Heart left ventricle (tissue), 16 donors: ENCODE measurements around the gene ITPK1. TPM values are rescaled to one million over a fixed set of nuclear protein-coding genes. Genes with fewer than 3 reads are reported as not detected.

Experiments used
- ATAC-seq, 4 donors: fragments of 200-7000 bp; cut with Tn5 transposase; one replicate each; pipeline ENCODE4 v1.9.1; 2020 to 2022; ENCODE audit warnings: moderate library complexity in 4 of 4, mild to moderate bottlenecking in 3 of 4, moderate number of reproducible peaks in 1 of 4
- DNase-seq, 5 donors: peaks; one replicate each; pipeline ENCODE4 v3.0.0-alpha.2; 2020
- H3K27ac ChIP-seq, 12 donors: fragments of 200-600 bp; sonication (generic) in 4 of 12; one replicate each; pipeline versions ENCODE4 v1.5.0 to v1.8.0; 2016 to 2022; ENCODE audit warnings: mild to moderate bottlenecking in 2 of 12
- H3K27me3 ChIP-seq, 9 donors: fragments of 200-600 bp; sonication (generic) in 2 of 9; one replicate each; pipeline versions ENCODE4 v1.5.1 to v1.8.0; 2016 to 2022; ENCODE audit warnings: mild to moderate bottlenecking in 3 of 9
- H3K36me3 ChIP-seq, 9 donors: fragments of 200-600 bp; sonication (generic) in 2 of 9; one replicate each; pipeline versions ENCODE4 v1.5.0 to v1.8.0; 2018 to 2022; ENCODE audit warnings: mild to moderate bottlenecking in 2 of 9
- H3K4me1 ChIP-seq, 12 donors: fragments of 200-600 bp; sonication (generic) in 4 of 12; one replicate each; pipeline versions ENCODE4 v1.5.0 to v1.8.0; 2016 to 2022; ENCODE audit warnings: mild to moderate bottlenecking in 3 of 12
- H3K4me3 ChIP-seq, 12 donors: fragments of 200-600 bp; sonication (generic) in 4 of 12; one replicate each; pipeline versions ENCODE4 v1.5.0 to v1.8.0; 2017 to 2022; ENCODE audit warnings: mild to moderate bottlenecking in 9 of 12, moderate library complexity in 4 of 12
- H3K9me3 ChIP-seq, 12 donors: fragments of 200-600 bp; sonication (generic) in 4 of 12; one replicate each; pipeline versions ENCODE4 v1.5.0 to v1.8.0; 2016 to 2022; ENCODE audit warnings: mild to moderate bottlenecking in 1 of 12
- CTCF ChIP-seq, 12 donors: fragments of 200-600 bp; sonication (generic) in 4 of 12; IDR thresholded peaks; one replicate each; pipeline versions ENCODE4 v1.5.0 to v1.8.0; 2018 to 2022; ENCODE audit warnings: antibody characterized with exemption in 12 of 12, mild to moderate bottlenecking in 5 of 12
- POLR2A ChIP-seq, 2 donors: fragments of 450-650 bp; IDR thresholded peaks; one replicate each; pipeline ENCODE4 v1.6.1; 2017; ENCODE audit warnings: antibody characterized with exemption in 2 of 2, mild to moderate bottlenecking in 2 of 2, moderate library complexity in 2 of 2
- WGBS, 4 donors: extraction: QIAGEN DNeasy Blood & Tissue Kit in 2 of 4; methylation state at CpG; one replicate each; pipeline versions ENCODE4 v1.1.5 to v1.1.7; 2013 to 2018; 5-methylcytosine and 5-hydroxymethylcytosine counted together
- intact Hi-C, 10 donors: fragments of 100-400 bp; cut with DNase I; formaldehyde crosslinking; loops; one replicate each; pipeline versions ENCODE4 v1.11.1 to v1.14.2; 2022
- polyA plus RNA-seq, 2 donors: library from polyadenylated mRNA; stranded (reverse); fragments of 200-250 nt; gene quantifications; one replicate each; pipeline ENCODE4 v1.2.3, GENCODE V29; 2013
- total RNA-seq, 9 donors: library from RNA; depleted of rRNA in 2 of 9; stranded (reverse); fragments of >200 nt in 2 of 9; fragmentation: NEBNext Ultra II Directional in 3 of 9; extraction: Animal tissue kit (Norgen Biotek cat#: 25700) in 3 of 9; gene quantifications; one replicate each; pipeline versions ENCODE4 v1.1.0 to v1.2.4, GENCODE V29; 2016 to 2023
- donor health status: ischemic (EF 13 %, LVEDD 7.1; RV severe dilation, severe dysfunction).
- donor health status: healthy with polysubstance abuse.
- donor health status: DM: no; HTN: yes; CAD: no.
- donor health status: DM: no; HTN: no; CAD: no.
- donor health status: ischemic (EF 25% LVEDD 6.9; RV normal size, moderate dysfunction).
- donor health status: ischemic (EF 25% LVEDD 5.7; RV mildly dilated, moderate dysfunction).
- donor health status: healthy.
- donor health status: DM: yes; HTN: yes; CAD: no.
- donor health status: ischemic (EF 35%, LVEDD 5.7; RV mildly dilated, moderate dysfunction).
- donor health status: nonischemic (EF 11% LVEDD 7.7; RV severe dilation, severe dysfunction).
- donor health status: DM: yes; HTN: yes; CAD: no.
- donor health status: PGD.
- donor health status: ischemic (EF 29% LVEDD 5.4; RV normal size, mild dysfunction).
- donor health status: nonischemic (EF 23%, LVEDD 6.1; RV moderate dilation, normal function).

Gene ITPK1
- total and polyA plus RNA-seq, 11 donors = 44.5 to 158 (median 91.0) TPM

GRCh38 chr14:92950773-92951172 is 165.0 kb downstream of the ITPK1 start:
- peak in 1 of 4 donors; percentile 16 for ATAC-seq
- DNase-seq = peak in 2 of 5 donors; percentile 58 to 59
- 57 to 64% (median 57%) methylated on average over 6 of the region's 6 CpGs for WGBS, 4 donors
- no peak for TF ChIP-seq POLR2A (IDR thresholded peaks at IDR 0.05)
- TF ChIP-seq CTCF (IDR thresholded peaks at IDR 0.05) = no peak
- Histone ChIP-seq H3K4me1 (peaks cover 0 to 74% (median 25%) of the 10 kb centered on the region in 12 donors), H3K27ac (peak overlapping the region in 8 of 12 donors; percentile 2 to 75 (median 69)), H3K9me3 (no peaks in the 10 kb centered on the region), H3K4me3 (no peak overlapping the region), H3K36me3 (peaks cover 0 to 47% (median 18%) of the 10 kb centered on the region in 9 donors), H3K27me3 (no peaks in the 10 kb centered on the region)
- intact Hi-C loops = loop anchor here in 5 of 10 donors (2.0 to 5.0 kb wide), 4 partner anchors 87 to 190 kb away; partner anchors contain the start of gene ITPK1 (in 2 of the 5)

DNA sequence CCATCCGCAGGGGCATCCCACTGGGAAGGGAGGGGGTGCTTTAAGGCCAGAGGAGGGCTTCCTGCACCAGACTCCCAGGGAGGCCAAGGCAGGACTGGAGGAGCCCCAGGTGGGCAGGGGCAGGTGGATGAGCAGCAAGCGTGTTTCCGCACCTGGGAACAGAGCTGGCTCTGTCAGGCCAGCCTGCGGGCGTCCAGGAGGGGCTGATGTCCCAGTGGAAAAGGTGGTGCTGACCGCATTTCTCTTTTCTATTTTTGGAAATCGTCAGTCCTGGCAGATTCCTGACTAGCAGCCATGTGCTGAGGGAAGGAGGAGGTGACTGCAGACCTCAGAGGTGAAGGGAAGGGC is 165.6 kb downstream of the ITPK1 start:
- Histone ChIP-seq H3K27ac (peak overlapping the region in 10 of 12 donors; percentile 12 to 75 (median 62)), H3K27me3 (no peaks in the 10 kb centered on the region), H3K9me3 (no peaks in the 10 kb centered on the region), H3K4me1 (peaks cover 0 to 73% (median 25%) of the 10 kb centered on the region in 12 donors), H3K36me3 (peaks cover 0 to 52% (median 20%) of the 10 kb centered on the region in 9 donors), H3K4me3 (no peak overlapping the region)
- TF ChIP-seq POLR2A (IDR thresholded peaks at IDR 0.05) = no peak
- peak in 1 of 12 donors; percentile 5 for TF ChIP-seq CTCF (IDR thresholded peaks at IDR 0.05)
- intact Hi-C loops = loop anchor here in 5 of 10 donors (2.0 to 5.0 kb wide), 4 partner anchors 87 to 191 kb away; partner anchors contain the start of gene ITPK1 (in 2 of the 5)
- 46 to 62% (median 55%) methylated on average over 7 of the region's 7 CpGs for WGBS, 4 donors
- peak in 3 of 5 donors; percentile 54 to 62 (median 56) for DNase-seq
- ATAC-seq = peak; percentile 16 to 49 (median 31)

DNA sequence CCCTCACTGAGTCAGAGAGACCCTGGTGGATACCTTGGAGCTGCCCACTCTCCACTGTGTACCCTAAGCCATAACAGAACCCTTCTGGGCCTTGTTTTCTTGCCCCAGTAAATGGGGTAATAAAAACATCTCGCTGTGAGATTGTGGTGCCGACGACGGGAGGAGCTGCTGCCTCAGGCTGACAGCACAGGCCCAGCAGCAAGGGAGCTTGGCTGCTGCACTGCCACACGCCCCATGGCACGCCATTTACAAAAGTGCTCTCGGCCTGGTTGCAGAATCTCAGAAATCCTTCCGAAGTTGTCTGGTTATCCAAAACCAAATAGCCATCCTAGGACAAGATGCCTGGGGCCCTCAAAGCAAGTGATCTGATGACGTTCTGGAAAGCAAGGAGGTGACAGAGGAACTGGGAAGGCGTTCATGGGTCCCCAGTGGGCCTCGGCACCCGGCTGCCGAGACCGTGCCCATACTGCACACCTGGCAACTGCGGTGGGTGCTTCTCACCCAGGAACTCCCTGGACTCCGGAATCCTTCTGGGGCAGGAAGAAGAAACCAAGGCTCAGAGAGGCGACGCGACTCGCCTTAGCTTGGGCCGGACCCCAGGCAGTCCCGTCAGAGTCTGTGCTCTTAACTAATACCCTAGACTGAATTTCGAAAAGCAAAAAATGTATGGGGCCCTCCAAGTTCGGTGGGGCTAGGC is 166.1 kb downstream of the ITPK1 start:
- Histone ChIP-seq H3K27me3 (no peaks in the 10 kb centered on the region), H3K36me3 (peaks cover 0 to 51% (median 24%) of the 10 kb centered on the region in 9 donors), H3K4me1 (peaks cover 0 to 68% (median 25%) of the 10 kb centered on the region in 12 donors), H3K4me3 (no peak overlapping the region), H3K9me3 (no peaks in the 10 kb centered on the region), H3K27ac (peak overlapping the region in 10 of 12 donors; percentile 11 to 75 (median 62))
- 82 to 94% (median 92%) methylated on average over 24 of the region's 24 CpGs for WGBS, 4 donors
- intact Hi-C loops = loop anchor here in 5 of 10 donors (2.0 to 5.0 kb wide), 4 partner anchors 88 to 191 kb away; partner anchors contain the start of gene ITPK1 (in 2 of the 5)
- DNase-seq (peak in 1 of 5 donors; percentile 33), ATAC-seq (no peak)
- TF ChIP-seq POLR2A (IDR thresholded peaks at IDR 0.05) = no peak
- no peak for TF ChIP-seq CTCF (IDR thresholded peaks at IDR 0.05)

DNA sequence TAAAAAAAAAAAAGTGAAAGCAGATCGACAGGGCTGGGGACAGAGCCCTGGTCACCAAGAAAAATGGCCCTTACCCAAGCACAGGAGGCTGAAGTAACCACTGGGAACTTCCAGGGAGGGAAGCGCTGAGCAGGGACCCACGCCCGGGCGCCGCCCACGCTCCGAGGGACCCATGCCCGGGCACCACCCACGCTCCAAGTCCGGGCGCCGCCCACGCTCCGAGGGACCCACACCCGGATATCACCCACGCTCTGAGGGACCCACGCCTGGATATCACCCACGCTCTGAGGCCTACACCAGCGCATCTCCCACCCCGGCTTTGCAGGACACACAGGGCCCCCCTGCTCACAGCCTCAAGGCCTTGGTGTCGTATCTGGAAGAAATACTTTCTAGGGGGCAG is 167.1 kb downstream of the ITPK1 start:
- Histone ChIP-seq H3K4me3 (no peak overlapping the region), H3K4me1 (peaks cover 0 to 58% (median 25%) of the 10 kb centered on the region in 12 donors), H3K27me3 (no peaks in the 10 kb centered on the region), H3K27ac (no peak overlapping the region), H3K9me3 (no peaks in the 10 kb centered on the region), H3K36me3 (peaks cover 0 to 55% (median 24%) of the 10 kb centered on the region in 9 donors)
- intact Hi-C loops = no loop called here
- ATAC-seq (no peak), DNase-seq (peak in 1 of 5 donors; percentile 40)
- TF ChIP-seq POLR2A (IDR thresholded peaks at IDR 0.05) (no peak), CTCF (IDR thresholded peaks at IDR 0.05) (no peak)
- 90 to 96% (median 92%) methylated on average over 22 of the region's 22 CpGs for WGBS, 4 donors
